WI38 (cell line): ENCODE results near the gene ZBTB37.

ENCODE experiments used
- H3K4me3 ChIP-seq: 2 replicates; pipeline ENCODE4 v1.5.1; 2011; ENCODE audit warnings: low read depth, mild to moderate bottlenecking, control low read depth, low read length
- TF ChIP-seq, protein P1 (sequence below): IDR thresholded peaks from 2 replicates; pipeline ENCODE4 v1.5.1; 2012; ENCODE audit warnings: low read depth, mild to moderate bottlenecking, control low read depth, low read length

The ZBTB37 gene

DNA sequence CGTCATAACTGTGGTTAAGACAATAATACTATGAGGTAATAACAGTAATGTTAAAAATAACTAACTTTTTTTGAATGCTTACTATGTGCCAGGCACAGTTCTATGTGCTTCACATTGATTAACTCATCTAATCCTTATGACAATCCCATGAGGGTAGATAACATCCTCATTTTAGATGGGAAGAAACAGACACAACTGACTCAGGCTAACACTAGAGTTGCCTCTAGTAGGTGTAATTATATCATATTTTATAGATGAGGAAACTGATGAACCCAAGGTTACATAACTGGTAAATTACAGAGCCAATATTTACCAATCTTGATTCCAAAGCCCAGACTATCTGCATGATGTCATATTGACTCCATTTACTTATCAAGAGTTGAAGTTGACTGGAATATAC, 25.4 kb downstream of the ZBTB37 start:
- no peak overlapping the region for H3K4me3 ChIP-seq
- TF ChIP-seq, protein P1, sequence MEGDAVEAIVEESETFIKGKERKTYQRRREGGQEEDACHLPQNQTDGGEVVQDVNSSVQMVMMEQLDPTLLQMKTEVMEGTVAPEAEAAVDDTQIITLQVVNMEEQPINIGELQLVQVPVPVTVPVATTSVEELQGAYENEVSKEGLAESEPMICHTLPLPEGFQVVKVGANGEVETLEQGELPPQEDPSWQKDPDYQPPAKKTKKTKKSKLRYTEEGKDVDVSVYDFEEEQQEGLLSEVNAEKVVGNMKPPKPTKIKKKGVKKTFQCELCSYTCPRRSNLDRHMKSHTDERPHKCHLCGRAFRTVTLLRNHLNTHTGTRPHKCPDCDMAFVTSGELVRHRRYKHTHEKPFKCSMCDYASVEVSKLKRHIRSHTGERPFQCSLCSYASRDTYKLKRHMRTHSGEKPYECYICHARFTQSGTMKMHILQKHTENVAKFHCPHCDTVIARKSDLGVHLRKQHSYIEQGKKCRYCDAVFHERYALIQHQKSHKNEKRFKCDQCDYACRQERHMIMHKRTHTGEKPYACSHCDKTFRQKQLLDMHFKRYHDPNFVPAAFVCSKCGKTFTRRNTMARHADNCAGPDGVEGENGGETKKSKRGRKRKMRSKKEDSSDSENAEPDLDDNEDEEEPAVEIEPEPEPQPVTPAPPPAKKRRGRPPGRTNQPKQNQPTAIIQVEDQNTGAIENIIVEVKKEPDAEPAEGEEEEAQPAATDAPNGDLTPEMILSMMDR = no peak

DNA sequence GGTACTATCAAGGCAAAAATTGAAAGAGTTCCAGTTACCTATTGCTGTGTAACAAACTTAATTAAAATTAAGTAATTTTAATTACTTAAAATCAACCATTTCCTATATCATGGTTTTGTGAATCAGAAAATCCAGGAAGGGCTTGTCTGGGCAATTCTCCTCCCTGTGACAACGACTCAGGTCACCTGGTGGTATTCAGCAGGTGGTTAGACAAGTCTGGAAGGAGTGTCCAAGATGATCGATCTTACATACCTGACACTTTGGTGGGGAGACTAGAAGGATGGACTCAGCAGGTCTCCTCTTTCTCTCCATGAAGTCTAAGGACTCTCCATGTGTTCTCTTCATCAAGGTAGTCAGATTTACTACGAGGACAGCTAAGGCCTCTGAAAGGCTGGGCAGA, 26.0 kb downstream of the ZBTB37 start:
- TF ChIP-seq, protein P1 = no peak
- no peak overlapping the region for H3K4me3 ChIP-seq

DNA sequence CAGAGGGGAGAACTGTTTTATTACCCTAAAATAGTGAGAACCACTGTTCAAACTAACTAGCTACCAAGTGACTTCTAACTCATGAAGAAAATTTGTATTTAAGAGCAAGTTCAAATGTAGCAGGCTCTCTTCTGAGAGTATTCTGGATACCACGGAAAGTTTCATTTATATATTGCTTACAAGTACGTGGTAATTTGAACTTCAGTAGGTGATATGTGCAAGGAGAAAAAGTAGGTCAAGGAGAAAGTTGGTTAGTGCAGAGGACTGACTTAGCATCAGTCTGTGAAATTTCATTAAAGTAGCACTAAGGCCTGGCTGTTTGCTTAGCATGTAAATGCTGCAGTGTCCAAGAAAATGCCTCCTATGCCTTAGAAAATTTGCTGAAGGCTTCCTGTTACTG, 32.2 kb downstream of the ZBTB37 start:
- TF ChIP-seq, protein P1 = no peak
- no peak overlapping the region for H3K4me3 ChIP-seq

DNA sequence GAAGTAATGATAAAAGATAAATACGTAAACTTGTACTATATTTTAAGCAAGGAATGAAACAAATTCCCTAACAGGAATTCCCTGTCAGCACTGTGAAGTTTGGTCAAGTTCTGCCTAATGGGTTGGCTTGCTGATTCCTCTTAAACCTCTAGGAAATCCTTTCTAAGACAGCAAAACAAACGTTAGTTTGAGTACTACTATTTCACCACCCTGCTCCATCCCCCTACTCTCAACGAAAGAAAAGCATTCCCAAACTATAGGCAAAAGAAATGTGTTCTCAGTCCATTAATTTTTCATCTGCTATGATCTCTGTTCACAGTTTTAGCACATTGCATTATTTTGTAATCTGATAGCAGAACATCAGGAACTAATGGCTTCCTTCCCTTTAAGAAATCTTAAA, 32.8 kb downstream of the ZBTB37 start:
- TF ChIP-seq, protein P1 = no peak
- no peak overlapping the region for H3K4me3 ChIP-seq

DNA sequence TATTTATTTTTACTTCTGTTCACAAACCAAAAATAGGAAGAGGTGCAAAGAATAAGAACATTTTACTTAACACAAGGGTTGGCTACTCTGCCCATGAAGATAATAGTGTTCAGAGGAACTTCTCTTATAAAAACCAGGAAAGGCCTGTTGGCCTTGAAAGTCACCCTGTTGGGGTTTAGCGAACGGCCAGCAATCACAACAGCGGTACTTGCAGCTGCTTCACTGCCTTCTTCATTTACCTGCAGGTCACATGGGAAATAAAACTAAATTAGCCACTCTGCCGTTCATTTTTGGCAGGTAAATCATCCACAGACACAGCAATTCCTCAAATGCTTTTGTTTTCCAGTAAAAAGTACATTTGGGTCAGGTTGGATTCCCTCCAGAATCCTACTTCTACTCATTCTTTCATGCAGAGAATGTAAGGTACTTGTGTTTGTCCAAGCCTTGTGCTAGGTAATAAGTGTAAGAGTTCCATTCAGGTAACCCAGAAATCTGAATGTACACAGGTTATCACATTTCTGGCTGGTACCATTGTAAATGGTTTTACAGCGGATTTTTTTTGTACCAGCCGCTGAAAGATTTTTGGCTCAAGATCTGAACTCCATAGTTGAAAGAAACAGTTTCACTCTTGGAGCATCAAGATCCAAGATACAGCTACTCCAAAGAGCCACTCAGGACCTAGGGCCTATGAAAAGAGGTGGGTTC, 35.8 kb downstream of the ZBTB37 start:
- TF ChIP-seq, protein P1 = no peak
- H3K4me3 ChIP-seq = no peak overlapping the region

GRCh38 chr1:173913111-173913510, 44.9 kb downstream of the ZBTB37 start:
- H3K4me3 ChIP-seq = no peak overlapping the region
- TF ChIP-seq, protein P1 = no peak

GRCh38 chr1:173914366-173914871, 46.2 kb downstream of the ZBTB37 start:
- no peak overlapping the region for H3K4me3 ChIP-seq
- TF ChIP-seq, protein P1 = peak; percentile 52; the same call in 1 of the 2 replicates
